IMR-90 (cell line): ENCODE results near the gene TANGO6. TPM values are rescaled to one million over a fixed set of nuclear protein-coding genes. Genes with fewer than 3 reads are reported as not detected.
A peak's percentile ranks its signal among the peaks of the same experiment; 100 is the strongest.

Source experiments
- ATAC-seq: fragments of 200-7000 bp; cut with Tn5 transposase; 2 replicates; pipeline ENCODE4 v1.9.1; 2020; ENCODE audit warnings: low read depth, mild to moderate bottlenecking, moderate library complexity
- BruUV-seq: library from RNA; stranded (reverse); fragments of 400-500 nt; replicated peaks from 2 replicates; lab custom pipeline; 2021; lab: Mats Ljungman, UMichigan
- CTCF ChIA-PET: fragments of 300-600 bp; formaldehyde crosslinking; extraction: SDS; loops from one replicate; lab custom pipeline; 2021; ENCODE audit warnings: antibody characterized with exemption; lab: Yijun Ruan, JAX
- POLR2A ChIA-PET: fragments of 300-600 bp; sonication (Branson Sonifier 250); formaldehyde crosslinking; loops from one replicate; lab custom pipeline; 2022; ENCODE audit warnings: antibody characterized with exemption; ENCODE audit not compliant: unreplicated experiment; lab: Charles Lee
- DNase-seq: peaks from one replicate; pipeline ENCODE4 v3.0.0; 2013
- H2AFZ ChIP-seq: replicated peaks from 2 replicates; pipeline ENCODE3; 2013; ENCODE audit warnings: low read length, mild to moderate bottlenecking; ENCODE audit not compliant: poor library complexity
- H2AK5ac ChIP-seq: 2 replicates; pipeline ENCODE4 v1.6.1; 2013; ENCODE audit warnings: low read depth, low read length, inconsistent platforms
- H2AK9ac ChIP-seq: replicated peaks from 2 replicates; pipeline ENCODE3; 2013; ENCODE audit warnings: mild to moderate bottlenecking, low read depth, low read length, moderate library complexity; ENCODE audit not compliant: poor library complexity
- H2BK120ac ChIP-seq: 2 replicates; pipeline ENCODE4 v1.6.1; 2013; ENCODE audit warnings: low read depth, low read length, inconsistent platforms
- H2BK15ac ChIP-seq: 3 replicates; pipeline ENCODE4 v1.6.1; 2013; ENCODE audit warnings: low read depth, low read length, inconsistent platforms
- H2BK20ac ChIP-seq: 2 replicates; pipeline ENCODE4 v1.6.1; 2013; ENCODE audit warnings: low read depth, mild to moderate bottlenecking, inconsistent platforms, low read length, moderate library complexity
- H2BK5ac ChIP-seq: 2 replicates; pipeline ENCODE4 v1.6.1; 2013; ENCODE audit warnings: mild to moderate bottlenecking, low read depth, low read length, inconsistent platforms; ENCODE audit not compliant: poor library complexity, severe bottlenecking
- H3K14ac ChIP-seq: replicated peaks from 2 replicates; pipeline ENCODE4 v1.6.1; 2013; ENCODE audit warnings: low read depth, low read length, inconsistent platforms
- H3K18ac ChIP-seq: 2 replicates; pipeline ENCODE4 v1.6.1; 2013; ENCODE audit warnings: low read depth, low read length, control low read depth
- H3K23ac ChIP-seq: 2 replicates; pipeline ENCODE4 v1.6.1; 2013; ENCODE audit warnings: low read depth, low read length, inconsistent platforms
- H3K27ac ChIP-seq: 2 replicates; pipeline ENCODE4 v1.5.1; 2013; ENCODE audit warnings: mild to moderate bottlenecking, control low read depth, low read length; ENCODE audit not compliant: insufficient read depth
- H3K27me3 ChIP-seq: 2 replicates; pipeline ENCODE4 v1.6.1; 2013; ENCODE audit warnings: low read length; ENCODE audit not compliant: control insufficient read depth, insufficient read depth
- H3K36me3 ChIP-seq: 2 replicates; pipeline ENCODE4 v1.6.1; 2013; ENCODE audit warnings: low read length, mixed read lengths; ENCODE audit not compliant: control insufficient read depth, insufficient read depth
- H3K4ac ChIP-seq: 2 replicates; pipeline ENCODE4 v1.6.1; 2013; ENCODE audit warnings: low read depth, low read length, inconsistent platforms
- H3K4me1 ChIP-seq: 2 replicates; pipeline ENCODE4 v1.6.1; 2013; ENCODE audit warnings: low read length, mixed read lengths; ENCODE audit not compliant: control insufficient read depth, insufficient read depth
- H3K4me2 ChIP-seq: 2 replicates; pipeline ENCODE4 v1.6.1; 2013; ENCODE audit warnings: low read depth, mild to moderate bottlenecking, control low read depth, low read length, moderate library complexity
- H3K4me3 ChIP-seq: 2 replicates; pipeline ENCODE4 v1.5.1; 2013; ENCODE audit warnings: low read depth, mild to moderate bottlenecking, control low read depth, low read length, moderate library complexity; ENCODE audit not compliant: insufficient read depth
- H3K56ac ChIP-seq: 2 replicates; pipeline ENCODE4 v1.6.1; 2013; ENCODE audit warnings: low read length, inconsistent platforms; ENCODE audit not compliant: insufficient read depth; ENCODE audit errors: extremely low read depth
- H3K79me1 ChIP-seq, 2 experiments: 2 replicates each; pipeline ENCODE4 v1.6.1; 2013; ENCODE audit warnings: low read length in 2 of 2, inconsistent platforms in 1 of 2, low read depth in 1 of 2
- H3K9ac ChIP-seq: 2 replicates; pipeline ENCODE4 v1.6.1; 2013; ENCODE audit warnings: low read depth, low read length, control low read depth
- H3K9me1 ChIP-seq: 2 replicates; pipeline ENCODE4 v1.6.1; 2013; ENCODE audit warnings: low read length, inconsistent platforms; ENCODE audit not compliant: insufficient read depth
- H3K9me3 ChIP-seq: 2 replicates; pipeline ENCODE4 v1.6.1; 2013; ENCODE audit warnings: low read length; ENCODE audit not compliant: control insufficient read depth, insufficient read depth
- H4K20me1 ChIP-seq: 2 replicates; pipeline ENCODE4 v1.6.1; 2013; ENCODE audit warnings: low read length, inconsistent platforms; ENCODE audit not compliant: insufficient read depth
- H4K5ac ChIP-seq: 2 replicates; pipeline ENCODE4 v1.6.1; 2013; ENCODE audit warnings: mild to moderate bottlenecking, low read depth, low read length, control low read depth
- H4K8ac ChIP-seq, 2 experiments: 2 replicates each; pipeline ENCODE4 v1.6.1; 2013; ENCODE audit warnings: low read depth in 2 of 2, low read length in 2 of 2, control low read depth in 1 of 2, inconsistent platforms in 1 of 2
- H4K91ac ChIP-seq: 2 replicates; pipeline ENCODE4 v1.6.1; 2013; ENCODE audit warnings: low read depth, low read length, inconsistent platforms; ENCODE audit not compliant: insufficient read depth
- CHD1 ChIP-seq: IDR thresholded peaks from 2 replicates; pipeline ENCODE4 v1.6.1; 2012; ENCODE audit warnings: low read depth, low read length, improper control_type of control experiment
- RCOR1 ChIP-seq: IDR thresholded peaks from 2 replicates; pipeline ENCODE4 v1.6.1; 2012; ENCODE audit warnings: mild to moderate bottlenecking, low read length, improper control_type of control experiment; ENCODE audit not compliant: insufficient replicate concordance
- WGBS, 2 experiments: methylation state at CpG; one replicate each; pipeline versions ENCODE4 v1.1.5 to v1.1.7; 2013; ENCODE audit warnings: missing lambda C conversion rate in 2 of 2; ENCODE audit not compliant: insufficient read length in 1 of 2; ENCODE audit errors: extremely low coverage in 2 of 2; 5-methylcytosine and 5-hydroxymethylcytosine counted together
- dilution Hi-C: fragments of 300-500 bp; cut with HindIII; formaldehyde crosslinking; loops from one replicate; pipeline ENCODE4 v1.14.3; 2018; ENCODE audit warnings: low sequenced_read_pairs; ENCODE audit not compliant: unreplicated experiment
- in situ Hi-C: fragments of 300-500 bp; cut with MboI; formaldehyde crosslinking; loops from 3 replicates; pipeline ENCODE4 v1.14.3; 2019; ENCODE audit warnings: low sequenced_read_pairs, inconsistent platforms, mixed read lengths
- intact Hi-C: fragments of 100-400 bp; cut with micrococcal nuclease; formaldehyde crosslinking; loops from 2 replicates; pipeline ENCODE4 v1.10.0; 2022
- polyA plus RNA-seq, 3 experiments: library from polyadenylated mRNA; depleted of rRNA; stranded (reverse); fragments of >200 nt; gene quantifications; 2 replicates each; pipeline ENCODE4 v1.2.3, GENCODE V29; 2012; ENCODE audit warnings: low replicate concordance in 1 of 3
- total RNA-seq: library from RNA; depleted of rRNA; stranded (reverse); fragments of >200 nt; gene quantifications from 2 replicates; pipeline ENCODE4 v1.2.3, GENCODE V29; 2012

TANGO6 gene
- total and polyA plus RNA-seq, 2 of the 4 experiments (the other 2 are of a cell fraction), result 6.7 to 22.4 TPM

- Histone ChIP-seq H3K23ac (no peak overlapping the region), H4K5ac (no peak overlapping the region), H3K4me1 (no peaks in the 10 kb centered on the region), H3K36me3 (peaks cover 50% of the 10 kb centered on the region), H3K9me1 (peaks cover 11% of the 10 kb centered on the region), H3K4me3 (no peak overlapping the region), H3K4ac (no peak overlapping the region), H3K4me2 (no peak overlapping the region), H3K56ac (no peak overlapping the region), H2BK120ac (no peak overlapping the region), H2AK9ac (peak overlapping the region; percentile 33), H3K27ac (no peak overlapping the region), H3K27me3 (no peaks in the 10 kb centered on the region), H3K9ac (no peak overlapping the region), H4K91ac (no peak overlapping the region), H3K14ac (no peak overlapping the region), H3K9me3 (no peaks in the 10 kb centered on the region), H2AFZ (no peak overlapping the region), H2BK20ac (no peak overlapping the region), H2AK5ac (no peak overlapping the region), H2BK15ac (no peak overlapping the region), H4K20me1 (peaks cover 23% of the 10 kb centered on the region), H2BK5ac (no peak overlapping the region), H4K8ac (no peak overlapping the region), H3K79me1 (peaks cover 25 to 57% of the 10 kb centered on the region in 2 experiments), H3K18ac (no peak overlapping the region)
- ChIA-PET CTCF (no interaction called here), POLR2A (no interaction called here)
- DNase-seq, result no peak
- 98% methylated on average over 19 of the region's 25 CpGs; no CpG with 5 or more reads in 1 of the 2 experiments for WGBS, 2 experiments
- dilution Hi-C loops, result no loop called here
- in situ Hi-C loops, result loop anchor here (10.0 kb wide), 2 partner anchors 140 to 410 kb away; no protein-coding TSS in a partner anchor
- intact Hi-C loops, result no loop called here
- BruUV-seq, result no TSS peak
- ATAC-seq, result no peak
- TF ChIP-seq CHD1 (no peak), RCOR1 (no peak)
Measured at GRCh38 chr16:69114346-69114975, 271.1 kb downstream of the TANGO6 start.
